Measurements from ENCODE around the gene GIGYF2.

DNA sequence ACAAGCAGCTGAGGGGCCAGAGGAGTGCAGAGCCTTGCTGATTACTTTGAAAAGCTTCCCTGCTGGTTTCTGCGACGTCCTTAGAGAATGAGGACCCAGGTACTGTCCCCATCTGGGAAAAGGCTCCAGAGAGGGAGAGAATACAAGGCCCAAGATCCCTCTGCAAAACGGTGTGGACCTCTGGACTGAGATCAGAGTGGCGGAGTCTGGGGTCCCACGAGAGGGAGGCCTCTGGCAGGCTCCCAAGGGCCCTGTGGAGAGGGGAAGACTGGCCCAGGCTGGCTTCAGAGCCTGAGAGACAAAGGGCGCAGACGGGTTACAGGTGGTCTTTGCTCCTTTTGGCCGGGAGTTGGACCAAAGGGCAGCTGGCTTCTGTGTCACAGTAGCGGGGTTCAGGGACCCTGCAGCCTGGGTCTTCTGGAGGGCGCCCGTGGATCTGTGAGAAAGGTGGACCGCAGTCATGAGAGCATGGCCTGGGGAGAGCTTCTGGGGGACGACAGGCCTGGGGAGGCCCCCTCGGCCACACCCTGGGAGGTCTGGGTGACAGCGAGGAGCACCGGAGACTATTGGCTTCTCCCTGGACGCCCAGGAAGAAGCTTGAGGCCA lies 173.7 kb downstream of the GIGYF2 start:
- TF ChIP-seq, protein P1, sequence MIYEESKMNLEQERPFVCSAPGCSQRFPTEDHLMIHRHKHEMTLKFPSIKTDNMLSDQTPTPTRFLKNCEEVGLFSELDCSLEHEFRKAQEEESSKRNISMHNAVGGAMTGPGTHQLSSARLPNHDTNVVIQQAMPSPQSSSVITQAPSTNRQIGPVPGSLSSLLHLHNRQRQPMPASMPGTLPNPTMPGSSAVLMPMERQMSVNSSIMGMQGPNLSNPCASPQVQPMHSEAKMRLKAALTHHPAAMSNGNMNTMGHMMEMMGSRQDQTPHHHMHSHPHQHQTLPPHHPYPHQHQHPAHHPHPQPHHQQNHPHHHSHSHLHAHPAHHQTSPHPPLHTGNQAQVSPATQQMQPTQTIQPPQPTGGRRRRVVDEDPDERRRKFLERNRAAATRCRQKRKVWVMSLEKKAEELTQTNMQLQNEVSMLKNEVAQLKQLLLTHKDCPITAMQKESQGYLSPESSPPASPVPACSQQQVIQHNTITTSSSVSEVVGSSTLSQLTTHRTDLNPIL (CRISPR knock-in tag; IDR thresholded peaks at IDR 0.05; ENCODE audit: low read depth) = no peak
- TF ChIP-seq ZFP3 (CRISPR knock-in tag; IDR thresholded peaks at IDR 0.05) (no peak), CSDC2 (CRISPR knock-in tag; IDR thresholded peaks at IDR 0.05) (no peak), PPARA (CRISPR knock-in tag; IDR thresholded peaks at IDR 0.05; ENCODE audit: borderline replicate concordance) (no peak), ZNF70 (CRISPR knock-in tag; IDR thresholded peaks at IDR 0.05) (no peak), ARNTL (CRISPR knock-in tag; IDR thresholded peaks at IDR 0.05; ENCODE audit: borderline replicate concordance, low read depth) (no peak), ZFP30 (CRISPR knock-in tag; IDR thresholded peaks at IDR 0.05) (no peak)
- TF ChIP-seq, protein P2, sequence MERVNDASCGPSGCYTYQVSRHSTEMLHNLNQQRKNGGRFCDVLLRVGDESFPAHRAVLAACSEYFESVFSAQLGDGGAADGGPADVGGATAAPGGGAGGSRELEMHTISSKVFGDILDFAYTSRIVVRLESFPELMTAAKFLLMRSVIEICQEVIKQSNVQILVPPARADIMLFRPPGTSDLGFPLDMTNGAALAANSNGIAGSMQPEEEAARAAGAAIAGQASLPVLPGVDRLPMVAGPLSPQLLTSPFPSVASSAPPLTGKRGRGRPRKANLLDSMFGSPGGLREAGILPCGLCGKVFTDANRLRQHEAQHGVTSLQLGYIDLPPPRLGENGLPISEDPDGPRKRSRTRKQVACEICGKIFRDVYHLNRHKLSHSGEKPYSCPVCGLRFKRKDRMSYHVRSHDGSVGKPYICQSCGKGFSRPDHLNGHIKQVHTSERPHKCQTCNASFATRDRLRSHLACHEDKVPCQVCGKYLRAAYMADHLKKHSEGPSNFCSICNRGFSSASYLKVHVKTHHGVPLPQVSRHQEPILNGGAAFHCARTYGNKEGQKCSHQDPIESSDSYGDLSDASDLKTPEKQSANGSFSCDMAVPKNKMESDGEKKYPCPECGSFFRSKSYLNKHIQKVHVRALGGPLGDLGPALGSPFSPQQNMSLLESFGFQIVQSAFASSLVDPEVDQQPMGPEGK (CRISPR knock-in tag; IDR thresholded peaks at IDR 0.05; ENCODE audit: borderline replicate concordance) = no peak

Measured in SK-N-SH treated with all-trans-retinoic acid at 6 μM for 48 hours (cell line).